Measurements from ENCODE around the gene FGF11.

The FGF11 gene

DNA sequence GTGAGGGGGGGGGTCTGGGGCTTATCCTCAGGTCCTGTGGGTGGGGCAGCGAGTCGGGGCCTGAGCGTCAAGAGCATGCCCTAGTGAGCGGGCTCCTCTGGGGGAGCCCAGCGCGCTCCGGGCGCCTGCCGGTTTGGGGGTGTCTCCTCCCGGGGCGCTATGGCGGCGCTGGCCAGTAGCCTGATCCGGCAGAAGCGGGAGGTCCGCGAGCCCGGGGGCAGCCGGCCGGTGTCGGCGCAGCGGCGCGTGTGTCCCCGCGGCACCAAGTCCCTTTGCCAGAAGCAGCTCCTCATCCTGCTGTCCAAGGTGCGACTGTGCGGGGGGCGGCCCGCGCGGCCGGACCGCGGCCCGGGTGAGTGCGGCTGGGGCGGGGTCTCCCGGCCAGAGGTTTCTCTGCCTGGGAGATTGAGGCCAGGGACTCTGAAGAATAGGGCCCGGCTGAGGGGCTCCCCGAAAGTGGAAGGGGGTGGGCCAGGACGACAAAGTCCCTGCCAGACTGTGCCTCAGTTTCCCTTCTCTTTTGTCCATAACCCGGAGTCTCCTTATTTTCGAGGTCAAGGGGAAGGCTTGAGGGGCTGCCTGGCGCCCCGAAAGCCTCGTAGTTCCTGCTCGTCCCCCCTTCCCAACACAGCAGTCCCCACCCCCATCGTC is at the start of gene FGF11:
TSS of gene FGF11 (plus strand) at position 51 of the 651 bp plus-strand sequence. CDS start at position 160, 109 bp downstream.
- DNase-seq, result no peak

DNA sequence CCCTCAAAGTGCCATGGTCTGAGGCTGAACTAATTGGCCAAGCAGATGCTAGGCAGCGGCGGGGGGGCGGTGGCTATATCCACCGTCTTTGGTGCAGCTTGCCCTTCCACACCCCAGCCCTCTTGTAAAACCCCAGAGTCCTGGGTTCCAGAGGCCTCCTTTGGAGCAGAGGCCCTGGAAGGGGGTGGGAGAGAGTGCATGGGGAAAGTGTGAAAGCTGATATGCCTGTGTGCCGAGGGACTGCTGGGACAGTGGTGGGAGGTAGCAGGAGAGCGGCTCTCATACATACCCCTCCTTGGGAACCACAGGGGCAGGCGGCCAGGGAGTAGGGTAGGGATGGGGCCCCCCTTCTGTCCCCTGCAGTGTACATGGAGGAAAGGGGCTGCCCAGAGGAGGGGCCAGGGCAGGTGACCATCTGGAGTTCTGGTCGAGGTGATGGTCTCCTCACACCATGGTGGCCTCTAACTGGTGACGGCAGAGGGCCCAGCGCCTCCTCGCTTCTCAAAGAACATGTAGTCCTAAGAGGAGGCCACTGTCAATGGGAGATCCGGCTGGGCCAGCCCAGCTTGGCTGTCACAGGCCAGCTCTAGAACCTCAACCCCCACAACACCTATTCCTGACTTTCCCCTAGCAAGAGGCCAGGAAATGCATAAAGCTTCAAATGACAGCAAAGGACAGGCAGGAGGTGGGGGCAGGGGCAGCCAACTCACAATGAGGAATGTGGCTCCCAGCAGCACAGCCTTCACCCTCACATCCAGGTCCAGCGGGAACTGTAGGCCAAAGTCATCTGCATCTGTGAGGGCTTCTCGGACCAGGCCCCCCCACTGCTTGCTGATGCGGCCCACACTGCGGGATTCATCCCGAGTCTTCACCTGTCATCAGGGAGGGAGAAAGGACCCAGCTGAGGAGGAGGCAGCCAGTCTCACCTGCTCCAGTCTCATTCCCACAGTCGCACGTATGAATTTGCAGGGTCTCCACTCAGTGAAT is 49.1 kb upstream of the FGF11 start:
- no peak for DNase-seq

DNA sequence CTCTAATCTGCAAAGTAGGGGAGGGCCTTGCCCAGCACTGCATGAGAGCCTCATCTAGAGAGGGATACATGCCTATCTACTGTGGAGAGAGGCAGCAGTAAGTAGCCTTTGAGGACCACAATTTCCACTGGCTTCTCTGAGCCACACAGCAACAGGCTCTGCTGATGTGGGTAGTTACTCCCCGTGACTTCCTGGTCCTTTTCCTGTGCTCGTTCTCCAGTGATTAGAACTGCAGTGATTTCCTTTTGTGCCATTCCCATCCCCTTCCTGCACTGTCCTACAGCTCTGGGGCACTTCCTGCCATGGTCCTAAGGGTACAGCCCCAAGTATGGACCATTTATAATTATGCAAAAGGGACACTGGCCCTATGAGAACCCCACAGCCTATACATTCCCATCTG is 48.0 kb upstream of the FGF11 start:
- no peak for DNase-seq

DNA sequence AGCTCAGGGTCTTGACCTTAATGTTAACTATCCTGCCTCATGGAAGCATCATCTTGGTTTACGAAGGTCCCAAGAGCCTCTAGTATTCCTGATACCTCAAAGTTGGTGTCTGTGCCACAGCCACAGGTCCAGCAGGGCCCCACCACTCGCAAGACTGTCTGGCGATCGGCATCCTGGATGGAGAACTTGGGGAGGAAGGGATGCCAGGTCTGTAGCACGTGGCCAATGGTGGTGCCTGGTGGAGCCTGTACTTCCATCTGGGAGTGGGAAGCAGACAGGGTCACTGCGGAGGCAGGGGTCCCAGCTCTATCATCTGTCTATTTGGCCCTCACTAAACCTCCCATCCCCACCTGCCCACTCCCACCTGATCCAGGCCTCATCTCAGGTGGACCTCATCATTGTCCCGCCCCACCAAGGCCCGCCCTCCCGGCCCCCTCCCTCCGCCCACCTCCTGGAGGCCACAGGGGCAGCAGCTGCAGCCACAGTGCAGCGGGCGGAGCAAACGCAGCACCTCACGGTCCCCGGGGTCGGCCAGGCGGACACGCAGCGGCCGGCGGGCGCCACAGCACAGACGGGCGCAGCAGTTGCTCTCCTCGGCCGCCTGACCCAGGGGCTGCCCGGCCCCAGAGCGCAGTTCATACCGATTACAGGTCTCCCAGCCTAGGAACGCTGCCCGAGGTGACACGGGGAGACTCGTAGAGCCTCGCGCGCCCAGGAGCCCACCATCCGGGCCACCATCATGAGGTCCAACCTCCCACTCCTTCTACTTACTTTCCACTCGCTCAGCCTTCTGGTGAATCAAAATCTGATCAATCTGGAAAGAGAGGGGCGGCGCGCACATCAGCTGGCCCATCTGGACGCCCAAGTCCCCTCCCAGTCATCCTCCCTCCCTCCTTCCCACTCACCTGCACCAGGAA is 46.4 kb upstream of the FGF11 start:
- DNase-seq, result no peak

DNA sequence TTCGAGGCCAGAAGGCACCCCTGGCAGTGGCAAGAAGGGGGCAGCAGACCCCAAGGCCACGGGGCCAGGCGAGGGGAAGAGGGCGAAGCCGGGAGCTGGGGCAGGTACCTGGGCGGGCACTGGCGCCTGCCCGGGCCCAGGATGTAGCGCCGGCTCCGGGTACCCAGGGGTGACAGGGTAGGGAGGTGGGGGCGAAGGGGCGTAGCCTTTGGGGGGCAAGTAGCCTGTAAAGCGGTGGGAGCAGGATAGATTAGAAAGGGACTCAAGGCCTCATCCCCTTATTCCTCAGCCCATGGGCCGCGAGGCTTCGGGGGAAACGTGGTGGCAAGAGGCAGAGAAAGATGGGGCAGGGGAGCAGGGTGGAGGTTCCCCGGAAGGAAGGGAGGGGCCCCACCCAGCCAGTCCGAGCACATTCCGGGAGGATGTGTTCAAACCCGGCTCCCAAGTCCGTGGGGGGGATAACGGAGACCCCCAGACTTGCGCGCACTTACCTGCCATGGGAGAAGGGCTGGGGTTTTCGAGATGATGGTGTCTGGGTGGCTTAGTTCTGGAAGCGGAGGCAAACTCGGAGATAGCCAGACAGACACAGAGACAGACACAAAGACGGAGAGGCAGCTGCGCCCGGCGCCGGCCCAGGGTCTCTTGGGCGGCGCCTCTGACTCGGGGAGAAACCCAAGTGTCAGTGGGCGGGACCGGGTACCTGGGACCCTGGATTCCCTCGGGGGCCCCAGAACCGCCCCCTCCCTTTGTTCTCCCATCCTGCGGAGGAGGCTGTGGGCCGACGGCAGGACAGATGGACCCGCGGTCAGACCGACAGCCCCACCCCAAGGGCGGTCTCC is 45.5 kb upstream of the FGF11 start:
- DNase-seq, result peak; percentile 68

DNA sequence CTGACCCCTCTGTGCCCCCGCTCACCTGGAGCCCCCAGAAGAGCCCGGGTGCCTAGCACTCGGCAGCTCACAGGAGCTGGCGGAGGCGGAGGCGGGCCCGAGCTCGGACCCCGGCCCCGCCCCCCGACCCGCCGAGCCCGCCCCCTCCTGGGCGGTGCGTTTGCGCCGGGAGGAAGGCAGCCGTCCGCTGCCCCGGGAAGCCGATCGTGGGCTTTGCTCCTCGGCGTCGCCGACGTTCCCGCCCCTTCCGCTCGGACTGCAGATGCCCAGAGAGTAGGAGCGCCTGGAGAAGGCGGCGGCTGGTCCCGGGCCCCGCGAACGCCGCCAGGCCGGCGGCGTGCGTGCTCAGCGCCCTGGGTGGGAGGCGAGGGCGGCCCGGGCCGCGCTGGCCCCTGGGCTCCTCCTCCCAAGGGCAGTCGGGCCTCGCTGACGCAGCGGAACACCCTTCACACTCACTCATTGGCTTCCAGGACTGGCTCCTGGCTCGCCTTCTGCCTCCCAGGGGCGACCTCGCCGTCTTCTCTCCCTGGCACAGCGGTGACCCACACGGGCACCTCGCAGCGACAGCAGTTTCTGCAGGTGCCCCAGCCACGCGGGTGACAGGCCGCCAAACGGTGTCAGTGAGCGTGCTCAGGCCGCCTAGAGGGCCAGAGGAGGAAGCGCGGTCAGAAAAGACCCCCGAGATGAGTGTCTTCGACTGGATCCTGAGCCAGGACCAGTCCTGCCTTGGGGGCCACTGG is 44.7 kb upstream of the FGF11 start, which contains the start of gene PLSCR3:
TSS of gene PLSCR3 (minus strand) at position 74 of the 740 bp plus-strand sequence. CDS start 415 bp downstream, outside the sequence.
- peak; percentile 80 for DNase-seq

DNA sequence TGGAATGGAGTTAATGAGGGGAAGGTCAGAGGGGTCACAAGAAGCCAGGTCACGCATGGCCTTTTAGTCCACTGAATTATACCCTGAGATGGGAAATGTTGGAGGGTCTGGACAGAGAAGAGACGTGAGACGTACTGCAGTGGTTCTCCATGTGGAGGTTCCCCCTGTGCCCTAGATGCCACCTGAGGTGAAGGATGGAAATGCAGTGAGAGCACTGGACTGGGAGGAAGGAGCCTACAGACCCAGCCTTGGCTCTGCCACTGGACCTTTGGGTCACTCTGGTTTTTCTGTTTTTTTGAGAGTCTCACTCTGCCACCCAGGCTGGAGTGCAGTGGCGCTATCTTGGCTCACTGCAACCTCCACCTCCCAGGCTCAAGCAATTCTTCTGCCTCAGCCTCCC is 43.2 kb upstream of the FGF11 start:
- DNase-seq, result no peak

DNA sequence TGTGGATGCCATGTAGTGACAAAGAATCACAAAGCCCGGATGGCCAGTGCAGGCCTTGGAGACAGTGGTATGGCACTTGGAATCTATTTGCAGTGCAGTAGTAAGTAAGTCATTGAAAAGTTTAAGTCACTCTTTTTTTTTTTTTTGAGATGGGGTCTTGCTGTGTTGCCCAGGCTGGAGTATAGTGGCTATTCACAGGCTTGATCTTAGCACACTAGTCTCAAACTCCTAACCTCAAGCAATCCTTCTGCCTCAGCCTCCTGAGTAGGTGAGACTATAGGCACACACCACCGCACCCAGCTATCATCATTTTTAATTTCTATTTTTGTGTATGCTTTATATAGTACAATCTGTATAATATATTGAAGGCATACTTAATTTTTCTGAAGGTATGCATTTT is 40.7 kb upstream of the FGF11 start:
- no peak for DNase-seq

DNA sequence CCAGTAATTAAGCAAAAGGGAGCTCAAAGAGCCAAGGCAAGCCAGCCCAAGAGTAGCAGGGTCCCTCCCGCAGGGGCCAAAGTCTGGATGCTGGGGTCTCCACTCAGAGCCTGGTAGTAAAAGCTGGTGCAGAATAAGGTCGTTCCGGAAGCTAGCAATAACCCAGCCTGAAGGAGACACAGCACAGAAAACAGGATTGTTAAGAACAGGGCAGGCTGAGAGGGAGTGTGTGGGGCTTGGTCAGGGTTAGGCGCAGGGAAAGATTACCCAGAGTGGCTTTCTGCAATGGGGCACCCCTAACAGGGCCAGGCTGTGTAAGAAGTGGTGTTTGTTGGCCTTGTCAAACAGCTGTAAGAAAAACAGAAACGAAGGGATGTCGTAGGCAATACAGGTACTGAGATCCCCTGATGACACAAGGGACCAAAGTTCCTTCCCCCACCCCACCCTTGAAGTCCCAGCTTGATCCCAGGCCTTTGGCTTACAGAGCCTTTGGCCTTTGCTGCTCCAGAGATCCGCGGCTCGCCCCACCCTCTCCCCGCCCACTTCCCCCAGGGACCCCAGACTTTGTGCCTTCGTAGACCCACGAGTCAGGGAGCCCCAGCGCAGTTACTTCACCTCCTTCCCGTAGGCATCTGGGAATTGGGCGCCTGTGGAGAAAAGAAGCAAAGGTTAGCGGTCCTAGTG is 36.1 kb upstream of the FGF11 start:
- no peak for DNase-seq

DNA sequence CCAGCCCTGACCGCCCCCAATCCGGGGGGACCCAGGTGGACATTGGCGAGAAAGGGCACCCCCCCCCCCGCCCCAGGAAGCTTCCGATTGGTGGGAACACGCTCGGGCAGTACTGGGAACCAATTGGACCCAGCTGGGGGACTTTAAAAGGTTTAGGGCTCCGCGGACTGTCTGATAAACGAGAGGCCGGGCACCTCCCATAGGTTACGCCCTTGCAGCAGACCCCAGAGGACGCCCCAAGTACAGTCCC is 35.7 kb upstream of the FGF11 start:
- peak; percentile 51 for DNase-seq

DNA sequence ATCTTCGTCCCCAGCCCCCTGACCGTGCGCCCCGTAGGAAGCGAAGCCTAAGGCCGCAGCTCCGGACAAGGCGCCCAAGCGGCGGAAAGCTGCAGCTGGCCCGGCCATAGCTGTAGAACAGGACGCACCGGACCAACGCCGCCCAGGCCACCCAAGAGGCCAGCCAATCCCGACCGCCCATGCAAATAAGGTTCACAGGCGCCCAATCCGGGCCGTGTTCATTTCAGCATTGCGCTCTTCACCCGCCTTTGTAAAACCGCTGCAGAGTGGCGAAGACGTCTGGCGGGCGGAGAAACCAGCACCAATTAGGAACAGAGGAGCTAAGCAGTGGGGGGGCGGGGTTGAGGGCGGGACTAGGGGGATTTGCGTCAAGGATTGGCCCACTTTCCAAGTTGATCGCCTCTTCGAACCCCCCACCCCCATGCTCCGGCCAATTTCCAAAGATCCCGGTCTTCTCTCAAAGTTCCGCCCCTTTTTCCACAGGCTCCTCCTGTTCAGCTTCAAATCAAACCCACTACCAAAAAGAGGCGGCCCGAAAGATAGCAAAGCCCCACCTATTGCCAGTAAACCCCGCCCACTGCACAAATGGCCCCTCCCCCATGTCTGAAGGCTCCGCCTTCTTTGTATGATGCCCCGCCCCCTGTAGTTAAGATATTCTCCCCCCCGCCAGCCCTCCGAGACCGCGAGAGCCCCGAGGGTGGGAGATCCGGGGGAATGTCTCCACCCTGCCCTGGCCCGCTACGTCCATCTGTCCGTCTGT is 35.2 kb upstream of the FGF11 start, which contains the start of gene TMEM256:
TSS of gene TMEM256 (minus strand) at position 121 of the 760 bp plus-strand sequence. CDS start at position 108, 13 bp downstream.
- DNase-seq, result peak; percentile 98

DNA sequence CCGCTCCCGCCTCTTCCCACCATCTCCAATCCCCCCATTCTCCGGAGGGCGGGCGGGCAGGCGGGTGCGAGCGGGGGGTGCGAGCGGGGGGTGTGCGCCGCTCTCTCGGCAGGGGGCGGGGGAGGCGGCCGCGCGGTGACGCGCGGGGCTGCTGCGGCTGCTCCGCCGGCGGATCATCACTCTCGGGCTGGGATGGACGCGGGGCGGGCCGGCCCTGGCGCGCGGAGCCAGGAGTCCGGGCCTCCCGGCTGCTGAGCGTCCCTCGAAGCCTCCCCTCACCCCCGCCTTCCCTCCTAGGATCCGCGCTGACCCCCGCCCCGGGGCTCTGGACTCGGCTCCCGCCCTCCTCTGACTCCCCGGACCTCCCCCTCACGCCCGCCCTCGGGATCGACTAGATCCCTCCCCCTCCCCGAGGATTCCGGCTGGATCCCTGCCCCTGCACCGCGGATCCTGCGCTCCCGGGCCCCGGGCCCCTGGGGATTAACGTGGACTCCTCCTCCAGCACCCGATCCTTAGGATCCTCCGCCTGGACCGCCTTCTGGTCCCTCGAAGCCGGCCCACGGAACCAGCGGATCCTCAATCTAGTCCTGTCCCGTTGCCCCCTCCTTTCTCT is 34.5 kb upstream of the FGF11 start:
- DNase-seq, result peak; percentile 55

DNA sequence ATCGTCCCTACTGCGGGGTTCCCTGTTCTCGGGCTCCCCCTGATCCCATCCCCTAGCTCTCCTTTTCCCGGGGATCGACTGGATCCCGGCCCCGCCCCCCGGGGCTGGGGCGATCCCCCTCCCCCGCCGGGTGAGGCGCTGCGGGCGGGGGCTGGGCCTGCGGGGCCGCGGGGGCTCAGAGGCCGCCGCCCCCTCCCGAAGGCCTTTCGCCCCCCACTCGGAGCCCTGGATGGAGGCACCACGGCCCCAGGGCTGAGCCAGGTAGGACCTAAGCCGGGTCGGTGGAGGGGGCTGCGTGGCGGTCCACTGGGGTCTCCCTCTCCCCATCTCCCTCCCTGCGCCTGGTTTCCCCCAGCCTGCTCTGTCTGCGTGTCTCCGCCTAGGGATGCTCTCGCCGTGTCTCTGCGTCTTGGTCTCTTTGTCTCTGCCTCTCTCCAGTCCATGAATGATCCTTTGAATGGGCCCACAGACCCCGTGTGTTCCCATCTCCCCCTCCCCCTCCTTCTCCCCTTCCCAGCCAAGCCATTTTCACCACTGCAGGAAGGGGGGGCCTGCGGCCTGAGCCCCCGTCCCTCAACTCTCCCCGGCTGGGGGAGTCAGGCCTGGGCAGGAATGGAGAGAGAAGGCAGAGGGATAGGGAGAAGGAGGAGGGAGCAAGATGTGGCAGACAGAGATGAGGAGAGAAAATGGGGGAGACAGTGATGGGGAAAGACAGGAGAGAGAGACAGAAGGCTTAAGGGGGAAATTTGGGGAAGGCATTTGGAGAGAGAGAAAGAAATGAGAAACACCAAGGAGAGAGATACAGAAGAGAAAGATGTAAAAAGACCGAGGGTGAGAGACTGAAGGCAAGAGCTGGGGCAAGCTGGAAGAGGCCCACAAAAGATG is 33.7 kb upstream of the FGF11 start:
- no peak for DNase-seq

DNA sequence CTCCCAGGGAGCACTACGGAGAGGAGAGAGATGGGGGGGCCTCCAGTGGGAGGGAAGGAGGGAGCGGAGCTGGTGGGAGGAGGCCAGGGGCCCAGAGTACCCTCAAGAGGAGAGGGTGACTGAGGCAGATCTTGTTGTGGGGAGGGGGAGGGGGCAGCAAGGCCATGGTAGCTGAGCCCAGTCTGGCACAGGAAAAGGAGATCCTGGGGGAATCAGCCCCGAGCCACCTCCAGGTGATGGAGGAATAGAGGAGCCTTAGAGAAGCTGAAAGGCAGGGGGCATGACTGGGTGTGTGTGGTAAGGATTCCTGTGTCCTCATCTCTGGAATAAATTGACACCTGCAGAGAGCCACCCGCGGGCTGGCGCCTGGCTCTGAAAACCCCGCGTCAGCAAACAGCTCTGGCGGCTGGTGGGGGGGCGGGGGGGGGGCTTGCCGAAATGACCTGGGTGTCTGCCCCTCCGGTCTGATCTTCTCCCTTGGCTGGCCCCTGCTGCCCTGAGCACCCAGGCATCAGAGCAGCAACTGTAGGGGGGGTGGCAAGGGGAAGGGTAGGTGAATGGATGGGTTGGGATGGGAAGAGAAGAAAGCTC is 33.0 kb upstream of the FGF11 start:
- DNase-seq, result no peak

DNA sequence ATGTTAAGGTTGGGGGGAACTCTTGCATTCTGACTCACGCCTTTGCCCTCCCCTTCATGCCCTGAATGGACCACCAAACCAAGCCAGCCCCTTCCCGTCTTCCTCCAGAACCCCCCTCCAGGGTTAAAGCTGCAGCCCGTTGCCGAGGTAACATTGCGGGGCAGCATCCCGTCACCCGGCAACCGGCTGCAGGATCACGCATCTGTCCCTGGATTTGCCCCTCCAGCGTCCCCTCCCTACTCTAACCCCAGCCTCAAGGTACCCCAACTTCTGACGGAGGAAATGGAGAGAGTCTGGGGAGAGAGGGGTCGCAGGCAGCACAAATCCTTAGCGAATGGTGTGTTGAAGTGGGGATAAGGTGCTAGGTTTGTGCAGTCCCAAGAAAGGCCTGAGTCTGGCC is 32.2 kb upstream of the FGF11 start:
- DNase-seq, result no peak

DNA sequence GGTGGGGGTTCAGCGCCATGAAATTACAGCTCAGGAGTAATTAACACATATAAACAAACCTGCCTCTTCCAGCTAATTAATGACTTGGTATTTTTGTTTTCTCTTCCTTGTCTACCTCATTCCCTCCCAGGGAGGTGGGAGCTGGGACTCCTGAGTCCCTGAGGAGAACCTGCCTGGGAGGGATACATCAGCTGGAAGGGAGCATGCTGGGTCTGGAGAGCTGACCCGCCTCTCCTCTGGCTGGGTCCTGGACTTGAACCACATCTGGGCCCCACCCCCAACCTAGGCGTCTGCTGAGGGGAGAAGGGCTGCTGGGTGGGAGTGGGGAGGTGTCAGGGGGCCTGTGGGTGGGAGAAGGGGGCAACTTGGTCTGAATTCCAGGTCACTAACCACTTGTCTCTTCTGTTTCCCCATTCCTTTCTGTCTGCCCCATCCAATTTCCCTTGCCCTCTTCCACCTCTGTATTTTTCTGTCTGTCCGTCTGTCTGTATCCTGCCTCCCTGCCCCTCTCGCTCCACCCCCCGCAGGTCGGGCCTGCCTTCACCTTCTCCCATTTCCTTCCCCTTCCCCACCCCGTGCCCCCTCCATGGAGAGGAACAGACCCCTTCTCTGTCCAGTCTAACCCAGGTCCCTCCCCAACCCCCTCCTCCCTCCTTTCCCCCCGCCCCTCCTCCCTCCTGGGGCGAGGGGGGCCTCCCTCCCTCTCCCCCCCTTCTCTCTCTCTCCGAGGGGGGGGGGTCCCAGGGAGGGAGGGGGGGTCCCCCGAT is 31.6 kb upstream of the FGF11 start, which contains the start of gene NLGN2:
TSS of gene NLGN2 (plus strand) at position 361 of the 767 bp plus-strand sequence. CDS start 411 bp downstream, outside the sequence.
- no peak for DNase-seq

DNA sequence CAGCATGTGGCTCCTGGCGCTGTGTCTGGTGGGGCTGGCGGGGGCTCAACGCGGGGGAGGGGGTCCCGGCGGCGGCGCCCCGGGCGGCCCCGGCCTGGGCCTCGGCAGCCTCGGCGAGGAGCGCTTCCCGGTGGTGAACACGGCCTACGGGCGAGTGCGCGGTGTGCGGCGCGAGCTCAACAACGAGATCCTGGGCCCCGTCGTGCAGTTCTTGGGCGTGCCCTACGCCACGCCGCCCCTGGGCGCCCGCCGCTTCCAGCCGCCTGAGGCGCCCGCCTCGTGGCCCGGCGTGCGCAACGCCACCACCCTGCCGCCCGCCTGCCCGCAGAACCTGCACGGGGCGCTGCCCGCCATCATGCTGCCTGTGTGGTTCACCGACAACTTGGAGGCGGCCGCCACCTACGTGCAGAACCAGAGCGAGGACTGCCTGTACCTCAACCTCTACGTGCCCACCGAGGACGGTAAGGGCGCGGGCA is 31.0 kb upstream of the FGF11 start:
- DNase-seq, result no peak
